ENCODE results near the gene CASP3. TPM values are rescaled to one million over a fixed set of nuclear protein-coding genes. Genes with fewer than 3 reads are reported as not detected.
"Not testable (repeated sequence)": the region's sequence is repeated elsewhere in the genome, so short reads cannot be mapped to it uniquely, and the experiment has no call there.

Gene CASP3
- total RNA-seq, 2 donors from 2014 or later: 42.0 to 58.7 TPM

GRCh38 chr4:184669251-184669650 is 20.0 kb upstream of the CASP3 start:
- H3K27ac Mint-ChIP-seq: peak overlapping the region in 1 of 2 donors; percentile 86
- ATAC-seq (no peak), DNase-seq (ENCODE audit: low spot score in 2 of 2) (no peak)
- peaks cover 19 to 26% of the 10 kb centered on the region in 2 donors for H3K36me3 Mint-ChIP-seq
- H3K9me3 Mint-ChIP-seq: no peaks in the 10 kb centered on the region

- Mint-ChIP-seq H3K36me3 (peaks cover 19 to 26% of the 10 kb centered on the region in 2 donors), H3K9me3 (no peaks in the 10 kb centered on the region), H3K27ac (peak overlapping the region; percentile 29 to 39)
- DNase-seq (ENCODE audit: low spot score in 2 of 2) (no peak), ATAC-seq (peak; percentile 48 to 59)
Observed at GRCh38 chr4:184668511-184669114, 19.4 kb upstream of the CASP3 start.

DNA sequence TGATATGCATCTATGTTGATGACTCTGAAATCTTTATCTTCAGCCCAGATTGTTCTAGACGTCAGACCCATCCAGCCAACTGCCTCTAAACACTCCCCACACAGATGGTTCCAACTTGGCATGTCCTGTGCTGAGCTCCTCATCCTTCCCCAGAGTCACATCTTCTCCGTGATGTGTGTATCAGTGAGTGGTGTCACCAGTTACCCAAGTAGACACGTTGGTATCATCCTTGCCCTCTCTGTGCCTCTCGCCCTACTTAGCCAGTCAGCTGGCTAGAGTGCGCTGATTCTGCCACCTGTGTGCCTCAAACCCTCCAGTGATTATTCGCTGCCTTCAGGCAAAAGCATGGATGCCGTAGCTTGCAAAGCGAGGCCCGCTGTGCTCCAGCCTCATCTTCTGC is 18.8 kb upstream of the CASP3 start:
- Mint-ChIP-seq H3K9me3 (no peaks in the 10 kb centered on the region), H3K27ac (peak overlapping the region; percentile 25 to 39), H3K36me3 (peaks cover 19 to 26% of the 10 kb centered on the region in 2 donors)
- DNase-seq (ENCODE audit: low spot score in 2 of 2) (no peak), ATAC-seq (peak; percentile 14 to 52)

DNA sequence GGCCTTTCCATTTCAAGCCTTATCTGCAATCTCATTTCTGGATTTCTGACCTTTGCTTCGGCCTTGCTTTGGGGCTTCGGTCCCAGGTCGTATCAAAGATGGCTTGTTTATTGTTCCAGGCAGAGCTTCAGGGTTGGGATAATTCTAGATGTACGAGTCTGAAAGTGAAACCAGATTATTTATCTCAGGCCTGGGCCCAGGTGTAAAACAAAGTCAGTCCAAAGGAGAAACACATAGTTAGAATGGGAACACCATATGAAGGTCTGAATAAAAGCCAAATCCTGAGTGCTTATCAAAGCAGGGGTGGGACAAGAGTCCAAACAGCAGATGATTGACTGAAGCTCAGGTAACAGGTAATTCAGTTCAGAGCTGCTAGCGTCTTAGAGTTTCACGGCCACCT is 17.4 kb upstream of the CASP3 start:
- DNase-seq (ENCODE audit: low spot score in 2 of 2) (no peak), ATAC-seq (no peak)
- no peak overlapping the region for H3K27ac Mint-ChIP-seq
- peaks cover 19 to 26% of the 10 kb centered on the region in 2 donors for H3K36me3 Mint-ChIP-seq
- no peaks in the 10 kb centered on the region for H3K9me3 Mint-ChIP-seq

DNA sequence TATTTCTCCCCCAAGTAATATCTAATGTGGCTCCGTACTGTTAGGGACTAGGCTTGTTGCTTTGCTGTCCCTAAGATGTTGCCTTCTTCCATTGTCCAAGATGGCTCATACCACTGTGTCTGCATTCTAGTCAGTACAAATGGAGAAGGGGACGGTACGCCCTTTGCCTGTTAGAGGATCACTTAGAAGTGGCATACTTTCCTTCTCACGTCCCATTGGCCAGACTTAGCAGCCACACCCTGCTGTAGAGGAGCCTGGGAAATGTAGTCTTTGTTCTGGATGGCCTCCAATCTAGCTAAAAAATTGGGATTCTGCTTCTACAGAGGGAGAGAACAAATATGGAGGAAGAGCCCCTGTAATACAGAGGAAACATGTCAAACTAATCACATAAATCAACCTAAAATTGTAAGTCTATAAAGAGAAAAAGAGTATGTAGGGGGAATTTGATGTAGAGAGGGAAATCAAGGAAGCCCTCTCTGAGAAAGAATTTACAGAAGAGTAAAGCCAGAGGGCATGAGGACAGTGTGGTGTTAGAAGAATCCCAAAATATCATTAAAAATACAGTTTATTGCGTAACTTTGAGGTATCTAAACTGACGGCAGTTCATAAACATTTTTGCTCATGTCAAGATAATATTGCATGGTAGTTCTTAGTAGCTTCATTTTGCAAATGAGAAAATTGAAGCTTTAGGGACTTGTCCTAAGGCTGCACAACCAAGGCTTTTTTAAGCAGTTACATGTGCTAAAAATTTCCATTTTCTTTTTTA is 15.4 kb upstream of the CASP3 start:
- DNase-seq (ENCODE audit: low spot score in 2 of 2): no peak
- Mint-ChIP-seq H3K36me3 (peaks cover 19 to 26% of the 10 kb centered on the region in 2 donors), H3K9me3 (no peaks in the 10 kb centered on the region), H3K27ac (no peak overlapping the region)
- peak in 1 of 2 donors; percentile 61 for ATAC-seq

DNA sequence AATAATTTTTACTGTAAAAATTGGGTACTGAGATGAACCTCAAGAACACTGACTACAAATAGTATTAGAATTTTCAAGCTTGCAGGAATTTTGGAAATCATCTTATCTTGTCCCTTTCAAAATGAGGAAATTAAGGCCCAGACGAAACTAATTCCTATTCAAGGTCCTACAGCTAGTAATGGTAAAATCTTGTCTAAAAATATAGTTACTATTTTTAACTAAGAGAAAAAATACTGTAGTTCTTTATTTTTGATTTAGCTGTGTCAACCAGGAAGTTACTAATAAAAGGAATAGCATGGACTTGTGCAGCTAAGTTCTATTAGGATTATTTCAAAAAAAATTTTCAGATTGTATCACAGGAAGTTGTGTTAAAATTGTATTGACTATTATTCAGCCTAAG is 13.0 kb upstream of the CASP3 start:
- Mint-ChIP-seq H3K36me3 (peaks cover 4 to 6% of the 10 kb centered on the region in 2 donors), H3K27ac (no peak overlapping the region), H3K9me3 (no peaks in the 10 kb centered on the region)
- ATAC-seq (no peak), DNase-seq (ENCODE audit: low spot score in 2 of 2) (no peak)

- Mint-ChIP-seq H3K36me3 (peaks cover 4 to 10% of the 10 kb centered on the region in 2 donors), H3K9me3 (no peaks in the 10 kb centered on the region), H3K27ac (no peak overlapping the region)
- DNase-seq (ENCODE audit: low spot score in 2 of 2) (no peak), ATAC-seq (no peak)
Observed at GRCh38 chr4:184660978-184661377, 11.7 kb upstream of the CASP3 start.

DNA sequence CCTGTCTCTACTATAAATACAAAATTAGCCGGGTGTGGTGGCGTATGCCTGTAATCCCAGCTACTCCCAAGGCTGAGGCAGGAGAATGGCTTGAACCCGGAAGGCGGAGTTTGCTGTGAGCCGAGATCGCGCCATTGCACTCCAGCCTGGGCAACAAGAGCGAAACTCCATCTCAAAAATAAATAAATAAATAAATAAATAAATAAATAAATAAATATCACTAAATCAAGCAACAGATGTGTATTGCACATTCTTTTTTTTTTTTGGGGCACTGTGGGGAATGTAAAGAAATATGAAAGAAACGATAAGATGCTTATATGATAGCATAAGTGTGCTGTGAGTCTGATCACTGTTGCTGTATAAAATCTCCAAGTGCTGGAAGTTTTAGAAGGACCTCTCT is 8.6 kb upstream of the CASP3 start:
- DNase-seq (ENCODE audit: low spot score in 2 of 2); H3K9me3 Mint-ChIP-seq; ATAC-seq; H3K27ac Mint-ChIP-seq: not testable (repeated sequence)
- H3K36me3 Mint-ChIP-seq: peaks cover 0 to 10% of the 10 kb centered on the region in 2 donors

- ATAC-seq (no peak), DNase-seq (ENCODE audit: low spot score in 2 of 2) (no peak)
- Mint-ChIP-seq H3K36me3 (peaks cover 0 to 10% of the 10 kb centered on the region in 2 donors), H3K9me3 (no peaks in the 10 kb centered on the region), H3K27ac (no peak overlapping the region)
Observed at GRCh38 chr4:184657144-184657543, 7.9 kb upstream of the CASP3 start.

- DNase-seq (ENCODE audit: low spot score in 2 of 2) (no peak), ATAC-seq (no peak)
- Mint-ChIP-seq H3K36me3 (peaks cover 0 to 10% of the 10 kb centered on the region in 2 donors), H3K9me3 (no peaks in the 10 kb centered on the region), H3K27ac (no peak overlapping the region)
Observed at GRCh38 chr4:184655889-184656869, 6.9 kb upstream of the CASP3 start.

DNA sequence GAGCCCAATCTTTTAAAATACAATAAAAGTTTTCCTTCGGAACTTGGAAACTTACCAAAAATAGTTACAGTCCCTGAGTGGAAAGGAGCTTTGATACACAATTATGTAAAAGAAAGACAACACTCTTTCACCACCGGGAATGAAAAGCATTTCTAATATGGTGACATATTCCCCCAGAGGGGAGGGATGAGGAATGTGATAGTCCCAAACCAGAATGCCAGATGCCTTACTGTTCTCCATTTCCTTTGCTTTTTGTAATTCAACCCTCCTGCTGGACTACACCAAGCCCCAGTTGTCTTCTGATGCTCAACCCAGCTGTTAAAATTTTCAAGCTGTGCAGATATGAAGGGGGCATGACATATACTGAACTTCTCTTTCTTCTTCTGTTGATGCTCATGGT is 4.4 kb upstream of the CASP3 start:
- Mint-ChIP-seq H3K9me3 (no peaks in the 10 kb centered on the region), H3K36me3 (peaks cover 7 to 16% of the 10 kb centered on the region in 2 donors), H3K27ac (no peak overlapping the region)
- DNase-seq (ENCODE audit: low spot score in 2 of 2) (no peak), ATAC-seq (no peak)

- not testable (repeated sequence) for ATAC-seq
Observed at GRCh38 chr4:184652681-184653080, 3.4 kb upstream of the CASP3 start.

DNA sequence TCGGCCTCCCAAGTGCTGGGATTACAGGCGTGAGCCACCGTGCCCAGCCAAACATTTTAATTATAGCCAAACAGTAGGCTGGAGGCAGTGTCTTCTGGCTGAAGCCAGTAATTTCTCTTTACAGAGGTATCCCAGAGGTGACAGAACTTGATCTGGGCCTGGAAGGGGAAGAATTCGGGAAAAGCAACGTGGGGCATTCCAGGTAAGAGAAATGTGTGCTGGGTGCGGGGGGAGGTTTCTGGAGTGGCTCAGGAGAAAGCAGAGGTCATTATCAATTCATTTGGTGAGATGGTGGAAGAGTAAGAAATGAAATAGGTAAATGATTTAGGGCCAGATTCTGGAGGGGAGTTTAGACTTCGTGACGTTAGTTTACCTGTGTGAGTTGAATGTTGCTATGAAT is 2.7 kb upstream of the CASP3 start:
- Mint-ChIP-seq H3K9me3 (no peaks in the 10 kb centered on the region), H3K27ac (no peak overlapping the region), H3K36me3 (peaks cover 20 to 28% of the 10 kb centered on the region in 2 donors)
- ATAC-seq (no peak), DNase-seq (ENCODE audit: low spot score in 2 of 2) (no peak)

More at GRCh38 chr4:184652681-184653080, 3.4 kb upstream of the CASP3 start:
- not testable (repeated sequence) for H3K9me3 Mint-ChIP-seq; DNase-seq (ENCODE audit: low spot score in 2 of 2); H3K27ac Mint-ChIP-seq
- H3K36me3 Mint-ChIP-seq: peaks cover 17 to 26% of the 10 kb centered on the region in 2 donors

DNA sequence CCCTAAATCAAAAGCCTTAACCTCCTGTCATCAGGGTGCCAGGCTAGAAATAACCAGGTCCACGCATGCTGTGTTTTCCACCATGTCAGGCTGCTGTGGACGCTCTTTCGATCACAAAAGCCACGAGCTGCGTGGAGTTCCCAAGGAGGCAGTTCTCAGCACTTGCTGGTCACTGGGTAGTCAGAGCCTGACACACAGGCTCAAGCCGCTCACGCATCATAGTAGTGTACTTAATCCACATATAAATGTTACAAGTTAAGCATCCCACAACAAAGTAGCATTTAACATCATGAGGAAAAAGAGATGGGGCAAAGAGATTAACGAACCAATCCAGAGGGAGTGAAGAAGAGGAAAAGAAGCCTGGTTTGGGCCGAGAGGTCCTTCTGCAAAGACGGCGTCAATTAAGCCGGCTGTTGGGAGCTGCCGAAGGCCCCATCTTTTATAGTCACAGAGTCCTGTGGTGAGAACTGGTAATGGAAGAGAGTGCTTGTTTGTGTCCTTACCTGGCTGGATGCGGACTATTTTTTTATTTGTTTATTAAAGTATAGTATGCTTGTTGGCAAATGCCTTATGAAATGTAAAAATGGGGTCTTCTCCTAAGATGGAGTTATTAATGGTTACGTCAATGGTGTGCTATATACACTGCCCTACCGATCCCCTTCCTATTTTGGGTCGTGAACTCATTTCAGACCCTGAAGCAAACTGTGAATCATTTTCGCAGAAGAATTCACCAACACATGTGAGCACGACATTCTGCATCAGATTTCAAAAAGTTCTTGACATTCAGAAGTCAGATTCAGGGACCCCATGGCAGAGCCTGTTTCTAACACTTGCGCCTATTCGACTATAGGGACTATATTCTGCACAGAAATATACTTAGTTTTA is 966 bp upstream of the CASP3 start:
- Mint-ChIP-seq H3K9me3 (no peaks in the 10 kb centered on the region), H3K36me3 (peaks cover 20 to 37% of the 10 kb centered on the region in 2 donors), H3K27ac (peak overlapping the region; percentile 87 to 97)
- peak in 1 of 2 donors; percentile 40 for ATAC-seq
- peak in 1 of 2 donors; percentile 19 for DNase-seq (ENCODE audit: low spot score in 2 of 2)

- H3K9me3 Mint-ChIP-seq: no peaks in the 10 kb centered on the region
- ATAC-seq (peak; percentile 9 to 23), DNase-seq (ENCODE audit: low spot score in 2 of 2) (peak; percentile 39 to 71)
- peak overlapping the region; percentile 87 to 98 for H3K27ac Mint-ChIP-seq
- peaks cover 20 to 42% of the 10 kb centered on the region in 2 donors for H3K36me3 Mint-ChIP-seq
Observed at GRCh38 chr4:184648313-184649025, 778 bp downstream of the CASP3 start.
